ENCODE data around the gene ZBTB43.

GRCh38 chr9:126773004-126773607 lies 31.7 kb upstream of the ZBTB43 start:
- TF ChIP-seq POLR2AphosphoS5 (IDR thresholded peaks at IDR 0.05; ENCODE audit: low read depth, low read length) (no peak), POLR2A (IDR thresholded peaks at IDR 0.05; ENCODE audit: low read depth, low read length) (no peak), TAF1 (IDR thresholded peaks at IDR 0.05; ENCODE audit: borderline replicate concordance, low read depth, low read length) (no peak)
